ENCODE data around the gene ARL5B.

GRCh38 chr10:18615618-18616017 lies 43.6 kb upstream of the ARL5B start:
- TF ChIP-seq CTCF (IDR thresholded peaks at IDR 0.05; ENCODE audit: poor library complexity), result no peak
- TF ChIP-seq EZH2 (IDR thresholded peaks at IDR 0.05; ENCODE audit: borderline replicate concordance), result no peak
